Measurements from ENCODE around the gene ATIC.
"Not testable (repeated sequence)": the region's sequence is repeated elsewhere in the genome, so short reads cannot be mapped to it uniquely, and the experiment has no call there.

Gene ATIC

DNA sequence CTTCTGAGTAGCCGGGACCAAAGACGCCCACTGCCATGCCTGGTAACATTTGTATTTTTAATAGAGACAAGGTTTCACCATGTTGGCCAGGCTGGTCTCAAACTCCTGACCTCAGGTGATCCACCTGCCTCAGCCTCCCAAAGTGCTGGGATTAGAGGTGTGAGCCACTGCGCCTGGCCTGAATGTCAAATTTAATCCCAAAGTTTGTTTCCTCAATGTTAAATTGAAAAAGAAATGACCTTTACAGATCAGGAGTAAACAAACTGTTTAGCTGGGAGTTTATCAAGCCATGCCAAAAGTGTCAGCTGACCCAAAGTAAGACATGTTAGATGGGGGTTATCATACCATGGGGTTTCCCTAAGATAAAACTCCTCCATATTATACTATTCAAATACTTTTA lies 48.2 kb downstream of the ATIC start:
- DNase-seq (ENCODE audit: low read depth in 2 of 2, low spot score in 1 of 2): not testable (repeated sequence)

- DNase-seq (ENCODE audit: low read depth in 2 of 2, low spot score in 1 of 2): no peak
Measured at GRCh38 chr2:215360596-215360995, 48.7 kb downstream of the ATIC start.

DNA sequence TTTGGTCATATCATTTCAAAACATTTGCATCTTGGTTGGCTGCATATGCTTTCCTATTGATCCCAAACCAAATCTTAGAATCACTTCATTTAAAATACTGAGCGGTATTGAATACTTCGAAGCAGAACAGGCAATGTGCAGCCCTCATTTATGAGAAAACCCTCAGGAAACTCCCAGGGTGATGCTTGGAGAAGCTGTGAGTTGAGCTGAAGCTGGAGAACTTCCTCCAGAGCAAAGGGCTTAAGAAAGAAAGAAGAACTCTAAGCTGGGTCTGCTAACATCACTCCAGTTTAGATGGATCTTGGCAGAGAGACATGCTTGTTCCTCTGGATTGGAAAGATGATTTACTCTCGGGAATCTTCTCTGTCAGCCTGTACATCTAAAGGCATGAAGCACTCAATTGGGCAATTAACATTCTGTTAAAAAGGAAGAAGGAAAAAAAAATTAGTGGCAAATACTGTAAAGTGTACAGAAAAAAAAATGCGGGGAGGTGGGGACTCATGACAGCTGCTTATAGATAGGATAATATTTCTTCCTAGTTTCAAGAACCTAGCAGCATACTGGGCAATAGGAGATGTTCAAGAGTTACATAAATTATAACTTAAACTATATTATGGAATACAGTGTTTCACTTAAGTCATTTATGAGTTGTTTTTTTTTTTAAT lies 49.5 kb downstream of the ATIC start:
- no peak for DNase-seq (ENCODE audit: low read depth in 2 of 2, low spot score in 1 of 2)

DNA sequence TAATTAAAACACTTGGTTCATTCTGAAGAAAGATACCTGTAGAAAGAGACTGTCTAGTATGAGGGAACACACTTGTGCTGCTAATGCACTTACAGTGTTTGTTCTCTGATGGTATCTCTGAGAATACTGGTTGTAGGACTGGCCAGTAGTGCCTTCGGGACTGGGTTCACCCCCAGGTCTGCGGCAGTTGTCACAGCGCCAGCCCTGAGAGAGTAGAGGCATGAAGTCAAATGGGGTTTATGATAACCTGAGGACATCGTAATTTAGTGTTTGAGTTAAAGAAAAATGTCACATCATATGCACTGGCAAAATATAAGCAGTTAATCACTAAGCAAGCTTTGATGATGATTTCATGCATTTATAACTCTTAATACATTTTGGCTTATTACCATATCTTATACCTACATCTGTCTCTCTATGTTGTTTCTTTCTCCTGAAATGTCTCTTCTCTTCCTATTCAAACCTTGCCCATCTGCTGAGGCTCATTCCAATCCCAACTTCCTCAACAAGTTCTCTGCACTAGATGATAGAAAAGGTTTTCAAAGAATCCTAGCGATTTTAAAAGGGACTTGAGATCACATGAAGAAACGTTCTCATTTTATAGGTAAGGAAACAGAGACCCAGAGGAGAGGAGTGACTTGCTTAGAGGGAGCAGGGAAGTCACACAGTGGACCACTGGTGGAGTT lies 50.2 kb downstream of the ATIC start:
- no peak for DNase-seq (ENCODE audit: low read depth in 2 of 2, low spot score in 1 of 2)

DNA sequence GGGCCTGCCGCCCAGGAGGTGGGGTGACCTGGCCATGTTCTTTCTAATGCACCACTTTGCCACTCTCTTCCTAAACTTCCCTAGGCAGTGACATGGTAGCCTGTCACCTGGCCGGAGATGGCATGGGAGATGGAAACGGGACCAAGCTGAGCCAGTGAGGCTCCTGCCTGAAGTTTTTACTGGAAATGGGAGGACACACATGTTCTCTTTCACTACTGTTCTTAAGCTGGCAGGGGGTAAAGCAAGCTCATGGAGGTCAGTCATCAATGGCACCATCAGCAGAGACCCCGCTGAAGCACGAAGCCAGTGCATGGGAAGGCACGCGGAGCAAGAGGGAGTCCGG lies 50.7 kb downstream of the ATIC start:
- no peak for DNase-seq (ENCODE audit: low read depth in 2 of 2, low spot score in 1 of 2)

GRCh38 chr2:215363039-215363438 lies 51.2 kb downstream of the ATIC start:
- DNase-seq (ENCODE audit: low read depth in 2 of 2, low spot score in 1 of 2): no peak

DNA sequence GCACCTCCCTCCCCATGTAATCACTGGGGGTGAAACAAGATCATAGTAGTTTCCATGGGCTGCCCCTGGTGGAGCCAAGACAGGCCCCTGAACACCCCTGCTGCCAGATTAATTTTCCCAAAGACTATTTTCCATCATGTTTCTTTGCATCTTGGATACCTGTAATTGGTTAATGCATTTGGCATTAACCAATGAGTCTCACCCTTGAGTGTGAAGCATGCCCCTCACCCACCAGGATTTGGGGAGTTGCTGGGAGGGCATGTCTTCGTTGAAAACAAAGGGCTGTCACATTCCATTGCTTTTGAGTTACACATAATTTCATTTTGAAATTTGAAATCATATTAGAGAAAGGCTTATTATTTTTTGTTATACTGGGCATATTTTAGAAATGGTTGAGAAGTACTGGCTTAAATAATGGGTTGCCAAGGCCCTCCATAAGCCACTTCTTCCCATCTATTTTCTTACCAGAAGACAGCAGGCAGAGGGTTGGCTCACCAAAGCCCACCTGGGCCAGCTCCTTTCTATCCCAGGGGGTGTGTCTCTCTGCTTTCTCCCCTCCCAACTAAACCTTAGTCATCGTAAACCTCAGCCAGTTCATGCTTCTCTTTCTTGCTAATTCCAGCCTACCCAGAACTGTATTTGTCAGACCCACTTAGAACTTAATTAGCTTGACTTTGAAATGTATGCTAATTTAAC lies 51.8 kb downstream of the ATIC start:
- no peak for DNase-seq (ENCODE audit: low read depth in 2 of 2, low spot score in 1 of 2)

DNA sequence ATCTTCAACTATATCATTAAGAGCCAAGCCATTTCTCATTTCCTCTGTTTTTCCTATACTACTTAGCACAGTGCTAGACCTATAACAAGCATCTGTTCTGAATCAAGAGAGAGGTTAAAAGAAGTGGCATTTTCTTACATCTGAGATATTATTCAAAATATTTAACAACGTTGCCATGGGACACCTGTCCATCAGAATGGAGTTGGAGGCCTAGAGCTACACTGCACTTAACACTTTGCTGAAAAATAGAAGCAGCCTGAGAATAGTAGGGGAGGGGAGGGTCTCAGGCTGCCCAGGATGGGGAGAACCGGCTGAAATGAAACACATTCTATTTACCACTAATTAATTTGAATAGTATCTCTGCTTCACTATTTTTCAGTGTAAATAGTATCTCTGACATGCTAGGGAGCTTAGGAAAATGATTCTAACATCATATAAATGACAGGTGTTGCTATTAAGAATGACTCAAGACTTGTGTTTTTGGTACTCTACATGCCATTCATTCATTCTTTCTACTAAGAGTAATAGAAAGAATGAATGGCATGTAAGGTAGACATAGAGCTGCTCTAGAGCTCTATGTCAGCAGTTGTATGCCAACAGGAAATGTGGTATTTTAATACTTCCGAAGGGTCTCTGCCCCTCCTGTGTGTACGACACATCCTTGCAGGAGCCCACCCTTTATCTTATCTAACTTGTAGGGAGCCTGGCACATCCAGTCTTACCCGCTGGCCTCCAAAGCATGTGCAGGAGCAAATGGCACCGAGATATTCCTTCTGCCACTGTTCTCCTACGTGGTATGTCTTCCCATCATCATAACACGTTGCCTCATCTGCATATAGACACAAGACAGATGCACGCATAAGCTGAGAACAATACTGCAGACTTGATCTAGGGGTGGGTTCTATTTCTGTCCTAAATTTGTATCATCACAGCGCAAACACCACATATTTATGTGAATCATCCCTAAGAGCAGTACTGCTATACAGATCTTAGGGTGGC lies 52.6 kb downstream of the ATIC start:
- no peak for DNase-seq (ENCODE audit: low read depth in 2 of 2, low spot score in 1 of 2)

DNA sequence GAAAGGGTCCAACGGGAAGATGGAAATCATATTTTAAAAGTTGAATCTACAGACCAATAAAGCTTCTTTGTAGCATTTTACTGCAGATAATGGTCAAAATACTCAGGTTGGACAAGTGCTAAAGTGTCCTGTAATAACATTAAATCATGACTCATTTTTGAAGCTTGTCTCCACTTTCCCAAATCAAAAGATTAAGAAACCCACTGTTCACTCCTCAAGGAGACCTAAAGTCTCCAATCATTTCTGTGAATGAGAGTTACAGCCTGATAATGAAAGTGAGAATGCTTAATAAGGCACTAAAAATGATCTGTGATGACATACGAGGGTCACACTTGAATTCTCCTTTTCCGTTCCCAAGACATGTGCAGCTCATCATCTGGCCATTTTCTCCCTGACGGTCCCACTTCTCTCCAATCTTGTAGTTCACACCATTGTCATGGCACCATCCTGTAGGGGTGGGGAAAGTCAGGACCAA lies 53.4 kb downstream of the ATIC start:
- no peak for DNase-seq (ENCODE audit: low read depth in 2 of 2, low spot score in 1 of 2)

GRCh38 chr2:215366440-215367032 lies 54.7 kb downstream of the ATIC start:
- no peak for DNase-seq (ENCODE audit: low read depth in 2 of 2, low spot score in 1 of 2)

- no peak for DNase-seq (ENCODE audit: low read depth in 2 of 2, low spot score in 1 of 2)
Measured at GRCh38 chr2:215367662-215368492, 56.0 kb downstream of the ATIC start.

GRCh38 chr2:215368493-215368809 lies 56.6 kb downstream of the ATIC start:
- no peak for DNase-seq (ENCODE audit: low read depth in 2 of 2, low spot score in 1 of 2)

- DNase-seq (ENCODE audit: low read depth in 2 of 2, low spot score in 1 of 2): no peak
Measured at GRCh38 chr2:215369181-215369760, 57.4 kb downstream of the ATIC start.

- DNase-seq (ENCODE audit: low read depth in 2 of 2, low spot score in 1 of 2): no peak
Measured at GRCh38 chr2:215370112-215370965, 58.5 kb downstream of the ATIC start.

DNA sequence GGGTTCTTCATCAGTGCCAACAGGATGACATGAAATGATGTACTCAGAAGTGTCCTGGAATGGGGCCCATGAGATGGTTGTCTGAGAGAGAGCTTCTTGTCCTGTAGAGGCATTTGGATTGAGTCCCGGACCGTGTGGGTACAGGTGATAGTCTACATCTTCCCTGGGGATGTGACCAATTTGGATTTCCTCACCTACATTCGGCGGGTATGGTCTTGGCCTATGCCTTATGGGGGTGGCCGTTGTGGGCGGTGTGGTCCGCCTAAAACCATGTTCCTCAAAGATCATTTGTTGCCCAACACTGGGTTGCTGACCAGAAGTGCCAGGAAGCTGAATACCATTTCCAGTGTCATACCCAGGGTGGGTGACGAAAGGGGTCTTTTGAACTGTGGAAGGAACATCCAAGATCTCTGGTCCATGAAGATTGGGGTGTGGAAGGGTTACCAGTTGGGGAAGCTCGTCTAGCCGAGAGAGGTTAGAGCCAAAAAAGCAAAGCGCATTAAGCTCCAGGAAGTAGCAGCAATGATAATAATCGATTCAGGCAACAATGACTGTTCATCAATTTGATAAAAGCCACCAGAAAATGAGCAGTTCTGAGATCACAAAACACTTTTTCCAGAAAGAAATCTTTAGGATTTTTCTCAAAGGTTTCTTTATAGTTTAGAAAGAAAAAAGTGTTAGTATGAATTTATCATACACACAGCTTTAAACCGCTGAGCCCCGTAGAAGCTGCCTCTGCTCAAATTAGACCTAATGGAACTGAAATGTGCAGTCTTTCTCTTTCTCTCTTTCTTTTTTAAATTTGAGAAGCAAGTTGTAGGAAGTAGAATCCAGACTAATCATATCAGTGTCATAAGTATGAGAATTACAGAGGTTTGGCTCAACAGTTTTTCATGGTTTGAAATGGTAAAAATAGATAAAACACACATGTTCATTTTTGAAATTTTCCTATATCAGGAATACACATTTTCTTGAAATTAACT lies 60.3 kb downstream of the ATIC start:
- DNase-seq (ENCODE audit: low read depth in 2 of 2, low spot score in 1 of 2): no peak

- no peak for DNase-seq (ENCODE audit: low read depth in 2 of 2, low spot score in 1 of 2)
Measured at GRCh38 chr2:215372968-215373649, 61.2 kb downstream of the ATIC start.

DNA sequence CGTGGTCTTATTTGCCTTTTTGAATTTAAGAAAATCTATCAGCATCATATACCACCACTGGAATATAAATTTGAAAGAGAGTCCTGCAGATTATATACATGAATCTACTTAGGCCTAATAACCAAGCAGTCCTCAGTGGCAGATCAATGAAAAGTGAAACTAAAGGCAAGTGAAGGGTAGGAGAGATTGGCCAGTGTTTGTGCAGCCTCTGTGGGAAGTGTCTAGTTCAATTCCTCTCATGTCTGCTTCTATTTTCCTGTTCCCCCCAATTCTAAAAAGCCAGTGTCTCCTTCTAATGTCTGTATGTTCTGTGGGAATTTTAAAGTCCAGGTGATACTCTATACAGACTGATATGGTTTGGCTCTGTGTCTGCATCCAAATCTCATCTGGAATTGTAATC lies 62.1 kb downstream of the ATIC start:
- no peak for DNase-seq (ENCODE audit: low read depth in 2 of 2, low spot score in 1 of 2)
